ENCODE data around the gene KCNJ12. TPM values are rescaled to one million over a fixed set of nuclear protein-coding genes. Genes with fewer than 3 reads are reported as not detected.
A peak's percentile ranks its signal among the peaks of the same experiment; 100 is the strongest.

Gene KCNJ12
- total RNA-seq, 1 donor from 2014 or later, result 0.76 TPM

- Mint-ChIP-seq H3K4me1 (peaks cover 13% of the 10 kb centered on the region), H3K27ac (no peak overlapping the region), H3K9me3 (no peaks in the 10 kb centered on the region), H3K36me3 (no peaks in the 10 kb centered on the region), H3K4me3 (peak overlapping the region; percentile 62), H3K27me3 (ENCODE audit: low read depth) (peaks cover 84% of the 10 kb centered on the region)
- DNase-seq (ENCODE audit: low spot score in 2 of 2, unreplicated experiment in 2 of 2), result peak in 1 of 2 experiments; percentile 45
- no peak for TF ChIP-seq CTCF (IDR thresholded peaks at IDR 0.05; ENCODE audit: unreplicated experiment)
Measured at GRCh38 chr17:21463779-21464407, 87.7 kb downstream of the KCNJ12 start.

DNA sequence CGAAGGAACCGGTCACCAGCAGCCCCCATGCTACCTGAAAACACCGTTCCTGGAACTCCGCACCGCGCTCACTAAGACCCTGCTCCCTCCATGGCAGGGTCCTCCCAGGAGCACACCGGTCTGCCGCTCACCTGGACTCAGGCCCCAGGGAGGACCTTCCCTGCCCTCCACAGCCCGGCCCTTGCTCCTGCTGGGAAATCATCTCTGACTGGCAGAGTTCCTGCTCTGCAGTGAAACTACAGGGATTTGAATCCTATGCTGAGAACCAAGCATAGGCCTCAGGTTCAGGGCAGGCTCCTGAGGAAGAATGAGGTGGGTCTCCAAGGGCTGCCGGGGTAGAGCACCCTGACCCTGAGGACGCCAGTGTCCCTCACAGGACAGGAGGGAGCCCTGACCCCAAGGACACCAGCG is 88.5 kb downstream of the KCNJ12 start:
- Mint-ChIP-seq H3K27me3 (ENCODE audit: low read depth) (peaks cover 83% of the 10 kb centered on the region), H3K4me1 (peaks cover 13% of the 10 kb centered on the region), H3K9me3 (no peaks in the 10 kb centered on the region), H3K36me3 (no peaks in the 10 kb centered on the region), H3K4me3 (peak overlapping the region; percentile 62), H3K27ac (no peak overlapping the region)
- no peak for DNase-seq (ENCODE audit: low spot score in 2 of 2, unreplicated experiment in 2 of 2)
- TF ChIP-seq CTCF (IDR thresholded peaks at IDR 0.05; ENCODE audit: unreplicated experiment), result no peak

GRCh38 chr17:21466550-21466949 is 90.4 kb downstream of the KCNJ12 start:
- H3K27ac Mint-ChIP-seq, result no peak overlapping the region
- peaks cover 87% of the 10 kb centered on the region for H3K27me3 Mint-ChIP-seq (ENCODE audit: low read depth)
- H3K9me3 Mint-ChIP-seq, result no peaks in the 10 kb centered on the region
- H3K4me1 Mint-ChIP-seq, result peaks cover 13% of the 10 kb centered on the region
- no peaks in the 10 kb centered on the region for H3K36me3 Mint-ChIP-seq
- DNase-seq (ENCODE audit: low spot score in 2 of 2, unreplicated experiment in 2 of 2), result no peak
- TF ChIP-seq CTCF (IDR thresholded peaks at IDR 0.05; ENCODE audit: unreplicated experiment), result no peak
- H3K4me3 Mint-ChIP-seq, result no peak overlapping the region

DNA sequence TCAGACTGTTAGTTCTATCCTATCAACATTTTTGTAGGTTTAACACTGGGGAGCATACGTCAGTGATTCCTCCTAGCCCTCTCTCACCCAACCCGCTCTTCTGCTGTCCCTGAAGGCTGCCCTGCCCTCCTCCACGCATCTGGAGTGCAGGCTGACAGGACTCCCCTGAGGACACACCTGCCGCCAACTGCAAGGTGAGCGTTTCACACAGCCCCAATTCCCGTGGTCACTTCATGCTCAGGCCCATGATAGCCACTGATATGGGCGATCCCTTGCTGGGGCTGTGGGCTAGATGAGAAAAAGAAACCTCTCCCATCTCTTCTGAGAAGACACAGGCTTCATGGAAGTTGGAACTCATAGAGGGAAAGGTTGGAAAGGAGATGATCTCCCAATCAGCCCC is 91.0 kb downstream of the KCNJ12 start:
- no peak for DNase-seq (ENCODE audit: low spot score in 2 of 2, unreplicated experiment in 2 of 2)
- Mint-ChIP-seq H3K36me3 (no peaks in the 10 kb centered on the region), H3K27me3 (ENCODE audit: low read depth) (peaks cover 84% of the 10 kb centered on the region), H3K4me3 (no peak overlapping the region), H3K9me3 (no peaks in the 10 kb centered on the region), H3K27ac (no peak overlapping the region), H3K4me1 (peaks cover 13% of the 10 kb centered on the region)
- no peak for TF ChIP-seq CTCF (IDR thresholded peaks at IDR 0.05; ENCODE audit: unreplicated experiment)

GRCh38 chr17:21467739-21468490 is 91.8 kb downstream of the KCNJ12 start:
- H3K9me3 Mint-ChIP-seq, result no peaks in the 10 kb centered on the region
- no peak for DNase-seq (ENCODE audit: low spot score in 2 of 2, unreplicated experiment in 2 of 2)
- peaks cover 13% of the 10 kb centered on the region for H3K4me1 Mint-ChIP-seq
- H3K4me3 Mint-ChIP-seq, result no peak overlapping the region
- H3K27me3 Mint-ChIP-seq (ENCODE audit: low read depth), result peaks cover 86% of the 10 kb centered on the region
- no peak for TF ChIP-seq CTCF (IDR thresholded peaks at IDR 0.05; ENCODE audit: unreplicated experiment)
- no peaks in the 10 kb centered on the region for H3K36me3 Mint-ChIP-seq
- no peak overlapping the region for H3K27ac Mint-ChIP-seq

Other genes starting within 250 kb of the KCNJ12 start
- 18.9 to 22.4 TPM (median 19.8 TPM) in 3 replicates for gene DHRS7B, start 249.4 kb upstream of the KCNJ12 start, total RNA-seq
- 19.4 to 21.9 TPM (median 20.6 TPM) in 3 replicates for gene TMEM11, start 162.2 kb upstream of the KCNJ12 start, total RNA-seq
- gene NATD1, start 122.9 kb upstream of the KCNJ12 start, total RNA-seq, result 12.3 to 12.7 TPM (median 12.7 TPM) in 3 replicates
- 24.5 to 26.8 TPM (median 26.0 TPM) in 3 replicates for gene MAP2K3, start 91.6 kb upstream of the KCNJ12 start, total RNA-seq

All from mesothelial cell of epicardium (in vitro differentiated cells).